Cardiac fibroblast (primary cell): ENCODE data around the gene TIAL1.
A peak's percentile ranks its signal among the peaks of the same experiment; 100 is the strongest.

ENCODE experiments used
- DNase-seq, 2 donors: peaks; one replicate each; pipeline versions ENCODE4 v3.0.0 to v3.0.0-alpha.2; 2010; ENCODE audit warnings: low read depth in 2 of 2
- H3K4me3 ChIP-seq, 2 donors: replicated peaks in 1 of 2; 1 replicate in 1 of 2; 2 replicates in 1 of 2; pipeline ENCODE4 v1.5.1; 2011; ENCODE audit warnings: low read depth in 2 of 2, low read length in 2 of 2, mild to moderate bottlenecking in 2 of 2, moderate library complexity in 1 of 2
- CTCF ChIP-seq: IDR thresholded peaks from one replicate; pipeline ENCODE4 v1.5.1; 2011; ENCODE audit warnings: low read depth, mild to moderate bottlenecking, low read length, inconsistent platforms

Gene TIAL1

DNA sequence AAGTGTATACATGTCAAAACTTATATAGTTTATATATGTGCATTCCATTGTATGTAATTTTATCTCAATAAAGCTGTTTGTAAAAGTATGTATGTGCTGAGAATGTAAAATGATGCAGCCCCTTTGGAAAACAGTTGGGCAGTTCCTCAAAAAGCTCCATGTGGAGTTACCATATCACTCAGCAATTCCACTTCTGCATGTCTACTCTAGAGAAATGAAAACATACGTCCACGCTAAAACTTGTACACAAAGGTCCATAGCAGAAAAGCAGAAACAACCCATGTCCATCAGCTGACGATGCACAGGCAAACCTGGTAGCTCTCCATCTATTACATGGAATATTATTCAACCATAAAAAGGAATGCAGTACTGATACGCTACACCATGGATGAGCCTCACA is 45.9 kb downstream of the TIAL1 start:
- H3K4me3 ChIP-seq: no peak overlapping the region
- TF ChIP-seq CTCF: no peak
- no peak for DNase-seq

DNA sequence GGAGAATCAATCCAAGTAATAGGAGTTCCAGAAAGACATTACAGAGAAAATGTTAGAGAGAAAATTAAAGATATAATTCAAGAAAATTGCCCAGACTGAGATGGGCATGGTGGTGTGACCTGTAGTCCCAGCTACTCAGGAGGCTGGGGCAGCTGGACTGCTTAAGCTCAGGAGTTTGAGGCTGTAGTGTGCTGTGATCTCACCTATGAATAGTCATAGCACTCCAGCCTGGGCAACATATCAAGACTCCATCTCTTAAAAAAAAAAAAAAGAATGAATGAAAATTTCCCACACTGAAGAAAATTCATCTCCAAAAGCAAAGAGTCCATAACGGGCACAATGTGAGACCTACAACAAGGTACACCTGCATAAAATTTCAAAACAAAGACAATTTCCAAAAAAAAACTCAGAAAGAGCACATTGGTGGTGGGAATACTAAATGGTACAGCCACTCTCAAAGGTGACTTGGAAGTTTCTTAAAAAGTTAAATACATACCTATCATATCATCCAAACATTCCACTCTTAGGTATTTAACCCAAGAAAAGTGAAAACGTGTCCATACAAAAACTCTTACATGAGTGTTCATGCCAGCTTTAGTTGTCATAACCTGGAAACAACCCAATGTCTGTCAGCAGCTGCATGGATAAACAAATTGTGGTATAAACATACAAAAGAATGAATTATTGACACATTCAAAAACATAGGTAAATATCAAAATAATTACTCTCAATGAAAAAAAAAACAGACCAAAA is 47.3 kb downstream of the TIAL1 start:
- DNase-seq: peak in 1 of 2 donors; percentile 22
- TF ChIP-seq CTCF: no peak
- no peak overlapping the region for H3K4me3 ChIP-seq

DNA sequence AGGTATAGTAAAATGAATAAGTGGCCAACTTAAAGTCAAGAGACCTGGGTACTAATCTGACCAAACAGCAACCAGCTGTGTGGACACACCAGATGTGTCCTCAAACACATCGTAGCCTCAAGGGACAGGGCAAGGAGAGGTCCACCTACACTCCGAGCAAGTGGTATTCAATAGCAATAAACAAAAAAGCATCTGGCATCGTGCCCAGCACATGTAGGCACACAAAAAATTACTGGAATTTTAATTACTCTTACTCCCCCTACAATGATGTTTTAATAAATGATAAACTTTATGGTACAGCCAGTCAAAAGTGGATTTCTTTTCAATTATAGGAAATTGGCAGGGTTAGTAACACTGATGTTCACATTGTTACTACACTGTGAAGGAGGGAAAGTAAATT is 50.8 kb downstream of the TIAL1 start:
- DNase-seq: peak in 1 of 2 donors; percentile 28
- H3K4me3 ChIP-seq: no peak overlapping the region
- no peak for TF ChIP-seq CTCF

- DNase-seq: no peak
- H3K4me3 ChIP-seq: no peak overlapping the region
- TF ChIP-seq CTCF: no peak
Observed at GRCh38 chr10:119545310-119545709, 51.5 kb downstream of the TIAL1 start.

- TF ChIP-seq CTCF: no peak
- H3K4me3 ChIP-seq: no peak overlapping the region
- DNase-seq: peak; percentile 6 to 18
Observed at GRCh38 chr10:119543814-119544642, 52.7 kb downstream of the TIAL1 start.

DNA sequence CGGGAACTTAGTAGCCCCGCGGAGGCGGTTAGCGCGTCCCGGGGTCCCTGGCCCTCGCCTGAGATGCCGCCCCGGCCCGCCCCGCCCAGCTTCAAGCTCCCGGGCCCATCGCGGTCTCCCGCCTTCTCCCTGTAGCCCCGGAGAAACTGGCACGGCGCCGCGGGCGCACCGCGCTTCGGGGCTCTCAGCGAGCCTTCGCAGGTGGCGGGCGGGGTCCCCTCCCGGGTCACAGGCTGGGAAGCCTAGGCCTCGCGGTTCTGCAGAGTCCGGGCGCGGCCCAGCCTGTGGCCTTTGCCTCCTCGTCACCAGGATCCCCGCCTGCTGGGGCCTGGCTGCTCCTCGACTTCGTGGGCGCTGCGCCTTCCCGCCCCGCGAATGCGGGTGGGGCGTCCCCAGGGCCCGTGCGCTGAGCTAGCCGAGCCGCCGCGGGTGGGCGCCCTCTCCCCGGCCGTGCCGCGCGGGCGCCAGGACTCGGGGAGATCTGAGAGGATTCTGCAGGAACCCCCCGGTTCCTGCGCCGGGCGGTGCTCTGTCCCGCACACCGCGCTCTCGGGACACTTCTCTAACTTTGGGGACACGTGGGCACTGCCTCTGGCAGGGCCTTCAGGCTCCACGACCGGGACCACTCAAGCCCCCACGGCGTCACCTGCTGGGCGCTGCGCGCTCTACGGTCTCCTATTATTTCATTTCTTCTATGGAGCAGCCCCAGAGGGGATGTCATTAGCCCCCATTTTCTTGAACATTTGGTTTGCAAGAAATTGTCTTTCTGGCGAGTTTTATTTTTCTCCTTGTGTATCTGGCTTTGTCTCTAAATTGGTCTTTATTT is 53.6 kb downstream of the TIAL1 start:
- DNase-seq: peak; percentile 48 to 62
- H3K4me3 ChIP-seq: peak overlapping the region; percentile 68 to 76
- TF ChIP-seq CTCF: peak; percentile 56
